GM23248 (cell line): ENCODE data around the gene HNF4A.

Experiments
- EZH2 ChIP-seq: fragments of 200-600 bp; sonication (generic); IDR thresholded peaks from 2 replicates; pipeline ENCODE4 v1.6.1; 2018; ENCODE audit warnings: antibody characterized with exemption, mild to moderate bottlenecking; ENCODE audit not compliant: insufficient read depth, poor library complexity, severe bottlenecking
- EZH2phosphoT487 ChIP-seq: fragments of 200-600 bp; sonication (generic); IDR thresholded peaks from 2 replicates; pipeline ENCODE4 v1.6.1; 2018; ENCODE audit warnings: antibody characterized with exemption, moderate library complexity, mild to moderate bottlenecking, low read depth; ENCODE audit not compliant: insufficient read depth

- no peak for TF ChIP-seq EZH2
- no peak for TF ChIP-seq EZH2phosphoT487
These were observed 101.5 kb downstream of the HNF4A start for GRCh38 chr20:44457016-44457415.
